ENCODE measurements around the gene TTN. TPM values are rescaled to one million over a fixed set of nuclear protein-coding genes. Genes with fewer than 3 reads are reported as not detected.

The TTN gene
- total and polyA plus RNA-seq, 2 experiments from 2014 or later: 12.5 to 15.7 TPM

- H3K4me2 ChIP-seq: peak overlapping the region; percentile 61
- no peaks in the 10 kb centered on the region for H4K20me1 ChIP-seq (replicated peaks; ENCODE audit: insufficient read depth)
- no peak overlapping the region for H3K4me3 Mint-ChIP-seq
- ATAC-seq (peak; percentile 25; the same call in 2 of the 3 replicates), DNase-seq (ENCODE audit: low spot score) (peak; percentile 12)
- H3K4me1 ChIP-seq (ENCODE audit: insufficient read depth): peaks cover 36% of the 10 kb centered on the region
- H3K4me3 ChIP-seq: 0 out of 2 replicates have a peak overlapping the region, but pooled peaks have one; percentile 23
- H3K27ac ChIP-seq (ENCODE audit: low read depth): no peak overlapping the region
- no peak overlapping the region for H2AFZ ChIP-seq
- H3K27me3 ChIP-seq (ENCODE audit: insufficient read depth): no peaks in the 10 kb centered on the region
- peaks cover 32% of the 10 kb centered on the region for H3K4me1 Mint-ChIP-seq
- peaks cover 24% of the 10 kb centered on the region for H3K36me3 Mint-ChIP-seq (ENCODE audit: low read depth)
- no peaks in the 10 kb centered on the region for H3F3A ChIP-seq (replicated peaks; ENCODE audit: low read depth)
- H3K79me2 ChIP-seq (replicated peaks; ENCODE audit: insufficient read depth): no peaks in the 10 kb centered on the region
- peak overlapping the region; percentile 57; the same call in 1 of the 2 replicates for H3K27ac Mint-ChIP-seq
- TF ChIP-seq ZNF331 (CRISPR knock-in tag; IDR thresholded peaks at IDR 0.05; ENCODE audit: low read depth) (no peak), REST (IDR thresholded peaks at IDR 0.05; ENCODE audit: unreplicated experiment) (no peak), JUNB (IDR thresholded peaks at IDR 0.05; ENCODE audit: unreplicated experiment) (no peak), ETS1 (IDR thresholded peaks at IDR 0.05) (no peak), STAT1 (IDR thresholded peaks at IDR 0.05; ENCODE audit: unreplicated experiment) (no peak), ZNF114 (CRISPR knock-in tag; IDR thresholded peaks at IDR 0.05) (no peak), EZH2phosphoT487 (IDR thresholded peaks at IDR 0.05; ENCODE audit: unreplicated experiment) (no peak), CTCF (conservative IDR thresholded peaks at IDR 0.05; ENCODE audit: low read depth in 2 of 2) (no peak), ZNF462 (CRISPR knock-in tag; IDR thresholded peaks at IDR 0.05) (no peak), POLR2AphosphoS5 (IDR thresholded peaks at IDR 0.05; ENCODE audit: low read depth) (no peak), NANOG (IDR thresholded peaks at IDR 0.05; ENCODE audit: borderline replicate concordance) (no peak)
- peaks cover 8% of the 10 kb centered on the region; the same call in 2 of the 3 replicates for H3K9me3 Mint-ChIP-seq
- no peaks in the 10 kb centered on the region for H3K9me2 ChIP-seq (ENCODE audit: insufficient read depth)
- H3K27me3 Mint-ChIP-seq (ENCODE audit: insufficient read depth, low read depth, poor library complexity): peaks cover 2% of the 10 kb centered on the region
- H3K36me3 ChIP-seq (ENCODE audit: insufficient read depth): no peaks in the 10 kb centered on the region
These were observed 39.2 kb upstream of the TTN start for GRCh38 chr2:178846458-178846802.
